GM12891 (cell line): ENCODE measurements around the gene TNFRSF8.

ENCODE experiments used
- POLR2A ChIP-seq: IDR thresholded peaks from 2 replicates; pipeline ENCODE4 v1.6.1; 2011; ENCODE audit warnings: low read depth, low read length, control low read depth
- POLR2AphosphoS5 ChIP-seq: IDR thresholded peaks from 2 replicates; pipeline ENCODE4 v1.6.1; 2011; ENCODE audit warnings: low read depth, low read length, control low read depth
- SPI1 ChIP-seq: IDR thresholded peaks from 2 replicates; pipeline ENCODE4 v1.6.1; 2011; ENCODE audit warnings: low read depth, low read length, control low read depth
- TAF1 ChIP-seq: IDR thresholded peaks from 2 replicates; pipeline ENCODE4 v1.6.1; 2011; ENCODE audit warnings: low read depth, low read length, control low read depth

- TF ChIP-seq SPI1, result no peak
- no peak for TF ChIP-seq POLR2AphosphoS5
- TF ChIP-seq POLR2A, result no peak
- no peak for TF ChIP-seq TAF1
Observed at GRCh38 chr1:12128120-12128519, 65.0 kb downstream of the TNFRSF8 start.
